GM23338 (cell line): ENCODE results near the gene LSM12. TPM values are rescaled to one million over a fixed set of nuclear protein-coding genes. Genes with fewer than 3 reads are reported as not detected.

Experiments used
- ATAC-seq: fragments of 200-7000 bp; cut with Tn5 transposase; 3 replicates; pipeline ENCODE4 v1.9.1; 2020
- DNase-seq: peaks from one replicate; pipeline ENCODE4 v3.0.0-alpha.2; 2015; ENCODE audit warnings: low spot score
- H2AFZ ChIP-seq: fragments of 200-600 bp; sonication (generic); 2 replicates; pipeline ENCODE4 v1.8.0; 2016; ENCODE audit warnings: antibody characterized with exemption, mild to moderate bottlenecking, moderate library complexity
- H3F3A ChIP-seq: fragments of 200-600 bp; sonication (generic); replicated peaks from 2 replicates; pipeline ENCODE4 v1.8.0; 2017; ENCODE audit warnings: antibody characterized with exemption, mixed run types, low read depth
- H3K27ac ChIP-seq: fragments of 200-600 bp; sonication (generic); 2 replicates; pipeline ENCODE4 v1.6.1; 2016; ENCODE audit warnings: low read depth
- H3K27me3 ChIP-seq: fragments of 200-600 bp; sonication (generic); 2 replicates; pipeline ENCODE4 v1.8.0; 2016; ENCODE audit warnings: mild to moderate bottlenecking, mixed run types, moderate library complexity; ENCODE audit not compliant: insufficient read depth
- H3K36me3 ChIP-seq: fragments of 200-600 bp; sonication (generic); 2 replicates; pipeline ENCODE4 v1.8.0; 2016; ENCODE audit warnings: mild to moderate bottlenecking; ENCODE audit not compliant: insufficient read depth
- H3K4me1 ChIP-seq: fragments of 200-600 bp; sonication (generic); 2 replicates; pipeline ENCODE4 v1.8.0; 2016; ENCODE audit warnings: mild to moderate bottlenecking, moderate library complexity; ENCODE audit not compliant: insufficient read depth
- H3K4me2 ChIP-seq: fragments of 200-600 bp; sonication (generic); 2 replicates; pipeline ENCODE4 v1.7.1; 2017; ENCODE audit warnings: mixed run types
- H3K4me3 ChIP-seq: fragments of 200-600 bp; sonication (generic); 2 replicates; pipeline ENCODE4 v1.6.1; 2016; ENCODE audit warnings: mixed run types
- H3K79me2 ChIP-seq: fragments of 200-600 bp; sonication (generic); replicated peaks from 2 replicates; pipeline ENCODE4 v1.8.0; 2017; ENCODE audit warnings: mild to moderate bottlenecking; ENCODE audit not compliant: insufficient read depth
- H3K9me2 ChIP-seq: fragments of 200-600 bp; sonication (generic); 2 replicates; pipeline ENCODE4 v1.8.0; 2017; ENCODE audit not compliant: insufficient read depth
- H4K20me1 ChIP-seq: fragments of 200-600 bp; sonication (generic); replicated peaks from 2 replicates; pipeline ENCODE4 v1.8.0; 2017; ENCODE audit warnings: mild to moderate bottlenecking; ENCODE audit not compliant: insufficient read depth
- H3K27ac Mint-ChIP-seq: 2 replicates; pipeline ENCODE4 v1.8.0; 2020; ENCODE audit warnings: inconsistent platforms, mild to moderate bottlenecking, moderate library complexity, mixed read lengths
- H3K27me3 Mint-ChIP-seq: 3 replicates; pipeline ENCODE4 v1.8.0; 2022; ENCODE audit warnings: low read depth, mild to moderate bottlenecking, moderate library complexity, mixed read lengths, inconsistent platforms; ENCODE audit not compliant: insufficient read depth, poor library complexity
- H3K36me3 Mint-ChIP-seq: 3 replicates; pipeline ENCODE4 v1.8.0; 2021; ENCODE audit warnings: low read depth, mild to moderate bottlenecking, inconsistent platforms, moderate library complexity, mixed read lengths
- H3K4me1 Mint-ChIP-seq: 3 replicates; pipeline ENCODE4 v1.8.0; 2020; ENCODE audit warnings: mild to moderate bottlenecking, inconsistent platforms, mixed read lengths
- H3K4me3 Mint-ChIP-seq: 3 replicates; pipeline ENCODE4 v1.8.0; 2021; ENCODE audit warnings: moderate library complexity, mild to moderate bottlenecking, inconsistent platforms, mixed read lengths
- H3K9me3 Mint-ChIP-seq: 3 replicates; pipeline ENCODE4 v1.8.0; 2020; ENCODE audit warnings: moderate library complexity, mild to moderate bottlenecking, inconsistent platforms, mixed read lengths
- CREB1 ChIP-seq: fragments of 250-450 bp; sonication (Bioruptor Pico); IDR thresholded peaks from 2 replicates; pipeline ENCODE4 v1.5.0; 2020; ENCODE audit warnings: low read depth, mild to moderate bottlenecking, moderate library complexity
- EZH2phosphoT487 ChIP-seq: fragments of 200-600 bp; sonication (generic); IDR thresholded peaks from one replicate; pipeline ENCODE4 v1.8.1; 2018; ENCODE audit warnings: antibody characterized with exemption; ENCODE audit not compliant: unreplicated experiment
- JUNB ChIP-seq: IDR thresholded peaks from one replicate; pipeline ENCODE4 v1.6.1; 2016; ENCODE audit warnings: antibody characterized with exemption; ENCODE audit not compliant: unreplicated experiment
- POLR2AphosphoS5 ChIP-seq: IDR thresholded peaks from 2 replicates; pipeline ENCODE4 v1.6.1; 2016; ENCODE audit warnings: antibody characterized with exemption, low read depth
- STAT1 ChIP-seq: IDR thresholded peaks from one replicate; pipeline ENCODE4 v1.6.1; 2016; ENCODE audit warnings: antibody characterized with exemption; ENCODE audit not compliant: unreplicated experiment
- long read RNA-seq: library from polyadenylated mRNA; unstranded; transcript quantifications from one replicate; pipeline ENCODE4 v2.0.0, GENCODE V29; 2020; ENCODE audit not compliant: unreplicated experiment
- polyA plus RNA-seq: library from polyadenylated mRNA; unstranded; fragments of >200 nt; fragmentation: Nextera tagmentation; extraction: Ambion mirVana; gene quantifications from 2 replicates; pipeline ENCODE4 v1.2.1, GENCODE V29; 2016
- total RNA-seq: library from RNA; depleted of rRNA; stranded (reverse); fragments of >200 nt; shearing (Covaris generic); gene quantifications from 2 replicates; pipeline ENCODE4 v1.2.3, GENCODE V29; 2014; rRNA removed
- TF ChIP-seq, protein P1 (sequence below): IDR thresholded peaks from 2 replicates; pipeline ENCODE4 v1.6.1; 2016; ENCODE audit warnings: antibody characterized with exemption
- TF ChIP-seq, protein P2 (sequence below): IDR thresholded peaks from one replicate; pipeline ENCODE4 v1.6.1; 2018; ENCODE audit warnings: antibody characterized with exemption; ENCODE audit not compliant: unreplicated experiment
- TF ChIP-seq, protein P3 (sequence below), 2 experiments: fragments of 200-600 bp in 1 of 2; sonication (generic) in 1 of 2; conservative IDR thresholded peaks; 2 replicates each; pipeline versions ENCODE4 v1.5.1 to v1.6.1; 2016 to 2017; ENCODE audit warnings: antibody characterized with exemption in 2 of 2, low read depth in 2 of 2, mild to moderate bottlenecking in 2 of 2, moderate library complexity in 1 of 2

LSM12 gene
- total RNA-seq (64.4 and 72.7 TPM in 2 replicates), polyA plus RNA-seq (226 and 241 TPM in 2 replicates)
- long read RNA-seq, transcript LSM12-201 (5 exons, 2,308 nt), result major isoform, 50 of 91 reads
- long read RNA-seq, partial matches to known transcripts, result 2 of 91 reads
- long read RNA-seq, other reads (novel, unspliced or antisense), result 38 of 91 reads

DNA sequence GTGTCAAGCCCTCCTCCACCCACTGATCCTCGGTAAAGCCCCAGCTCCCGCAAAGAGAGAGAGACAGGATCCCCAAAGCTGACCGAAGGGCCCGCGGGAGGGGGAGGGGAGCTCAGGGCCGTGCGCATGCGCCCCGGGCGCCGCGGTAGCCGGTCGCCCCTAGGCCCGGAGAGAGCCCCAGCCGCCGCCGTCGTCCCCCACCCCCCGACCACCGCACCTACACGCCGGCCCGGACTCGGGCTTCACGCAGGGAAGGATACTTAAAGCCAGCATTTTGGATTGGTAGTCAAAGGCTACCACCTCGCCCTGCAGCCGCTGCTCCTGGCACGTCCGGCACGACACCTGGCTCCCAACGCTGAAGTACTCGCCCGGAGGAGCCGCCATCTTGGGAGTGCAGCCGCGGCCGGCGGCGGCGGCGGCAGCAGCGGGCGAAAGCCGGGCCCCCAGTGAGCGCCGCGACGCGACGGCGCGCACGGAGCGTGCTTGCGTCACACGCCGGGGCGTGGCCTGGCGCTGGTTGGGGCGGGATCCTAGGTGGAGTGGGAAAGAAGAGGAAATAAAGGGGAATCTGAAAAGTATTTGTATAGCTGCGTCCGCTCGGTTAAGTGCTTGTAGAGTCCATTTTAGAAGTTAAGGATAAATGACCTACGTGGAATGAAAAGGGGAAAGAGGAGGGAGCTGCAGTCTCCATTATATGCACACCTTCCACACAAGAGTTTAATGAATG, at the start of gene LSM12:
LSM12 (minus strand) TSS at position 468 of the 727 bp plus-strand sequence; CDS start at position 384, 84 bp downstream.
- Mint-ChIP-seq H3K36me3 (peaks cover 35% of the 10 kb centered on the region), H3K27me3 (peaks cover 2% of the 10 kb centered on the region), H3K9me3 (no peaks in the 10 kb centered on the region; the same call in 2 of the 3 replicates), H3K27ac (peak within 1 kb of the TSS; percentile 96), H3K4me1 (peaks cover 28% of the 10 kb centered on the region), H3K4me3 (peak within 1 kb of the TSS; percentile 98)
- TF ChIP-seq JUNB (no peak), POLR2AphosphoS5 (peak; percentile 70), STAT1 (no peak), EZH2phosphoT487 (no peak), CREB1 (peak; percentile 83)
- TF ChIP-seq, protein P1, sequence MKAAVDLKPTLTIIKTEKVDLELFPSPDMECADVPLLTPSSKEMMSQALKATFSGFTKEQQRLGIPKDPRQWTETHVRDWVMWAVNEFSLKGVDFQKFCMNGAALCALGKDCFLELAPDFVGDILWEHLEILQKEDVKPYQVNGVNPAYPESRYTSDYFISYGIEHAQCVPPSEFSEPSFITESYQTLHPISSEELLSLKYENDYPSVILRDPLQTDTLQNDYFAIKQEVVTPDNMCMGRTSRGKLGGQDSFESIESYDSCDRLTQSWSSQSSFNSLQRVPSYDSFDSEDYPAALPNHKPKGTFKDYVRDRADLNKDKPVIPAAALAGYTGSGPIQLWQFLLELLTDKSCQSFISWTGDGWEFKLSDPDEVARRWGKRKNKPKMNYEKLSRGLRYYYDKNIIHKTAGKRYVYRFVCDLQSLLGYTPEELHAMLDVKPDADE, result no peak; the same call in 1 of the 2 replicates
- TF ChIP-seq, protein P2, sequence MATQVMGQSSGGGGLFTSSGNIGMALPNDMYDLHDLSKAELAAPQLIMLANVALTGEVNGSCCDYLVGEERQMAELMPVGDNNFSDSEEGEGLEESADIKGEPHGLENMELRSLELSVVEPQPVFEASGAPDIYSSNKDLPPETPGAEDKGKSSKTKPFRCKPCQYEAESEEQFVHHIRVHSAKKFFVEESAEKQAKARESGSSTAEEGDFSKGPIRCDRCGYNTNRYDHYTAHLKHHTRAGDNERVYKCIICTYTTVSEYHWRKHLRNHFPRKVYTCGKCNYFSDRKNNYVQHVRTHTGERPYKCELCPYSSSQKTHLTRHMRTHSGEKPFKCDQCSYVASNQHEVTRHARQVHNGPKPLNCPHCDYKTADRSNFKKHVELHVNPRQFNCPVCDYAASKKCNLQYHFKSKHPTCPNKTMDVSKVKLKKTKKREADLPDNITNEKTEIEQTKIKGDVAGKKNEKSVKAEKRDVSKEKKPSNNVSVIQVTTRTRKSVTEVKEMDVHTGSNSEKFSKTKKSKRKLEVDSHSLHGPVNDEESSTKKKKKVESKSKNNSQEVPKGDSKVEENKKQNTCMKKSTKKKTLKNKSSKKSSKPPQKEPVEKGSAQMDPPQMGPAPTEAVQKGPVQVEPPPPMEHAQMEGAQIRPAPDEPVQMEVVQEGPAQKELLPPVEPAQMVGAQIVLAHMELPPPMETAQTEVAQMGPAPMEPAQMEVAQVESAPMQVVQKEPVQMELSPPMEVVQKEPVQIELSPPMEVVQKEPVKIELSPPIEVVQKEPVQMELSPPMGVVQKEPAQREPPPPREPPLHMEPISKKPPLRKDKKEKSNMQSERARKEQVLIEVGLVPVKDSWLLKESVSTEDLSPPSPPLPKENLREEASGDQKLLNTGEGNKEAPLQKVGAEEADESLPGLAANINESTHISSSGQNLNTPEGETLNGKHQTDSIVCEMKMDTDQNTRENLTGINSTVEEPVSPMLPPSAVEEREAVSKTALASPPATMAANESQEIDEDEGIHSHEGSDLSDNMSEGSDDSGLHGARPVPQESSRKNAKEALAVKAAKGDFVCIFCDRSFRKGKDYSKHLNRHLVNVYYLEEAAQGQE, result no peak
- Histone ChIP-seq H3K4me3 (peak within 1 kb of the TSS; percentile 97), H3F3A (peaks cover 27% of the 10 kb centered on the region), H4K20me1 (peaks cover 28% of the 10 kb centered on the region), H3K36me3 (peaks cover 27% of the 10 kb centered on the region), H3K4me1 (peaks cover 25% of the 10 kb centered on the region), H3K9me2 (no peaks in the 10 kb centered on the region; the same call in 1 of the 2 replicates), H3K27ac (peak within 1 kb of the TSS; percentile 98), H3K27me3 (no peaks in the 10 kb centered on the region), H3K79me2 (peaks cover 54% of the 10 kb centered on the region), H3K4me2 (peak within 1 kb of the TSS; percentile 97), H2AFZ (peak within 1 kb of the TSS; percentile 84; the same call in 1 of the 2 replicates)
- DNase-seq (peak; percentile 95), ATAC-seq (peak; percentile 45)

DNA sequence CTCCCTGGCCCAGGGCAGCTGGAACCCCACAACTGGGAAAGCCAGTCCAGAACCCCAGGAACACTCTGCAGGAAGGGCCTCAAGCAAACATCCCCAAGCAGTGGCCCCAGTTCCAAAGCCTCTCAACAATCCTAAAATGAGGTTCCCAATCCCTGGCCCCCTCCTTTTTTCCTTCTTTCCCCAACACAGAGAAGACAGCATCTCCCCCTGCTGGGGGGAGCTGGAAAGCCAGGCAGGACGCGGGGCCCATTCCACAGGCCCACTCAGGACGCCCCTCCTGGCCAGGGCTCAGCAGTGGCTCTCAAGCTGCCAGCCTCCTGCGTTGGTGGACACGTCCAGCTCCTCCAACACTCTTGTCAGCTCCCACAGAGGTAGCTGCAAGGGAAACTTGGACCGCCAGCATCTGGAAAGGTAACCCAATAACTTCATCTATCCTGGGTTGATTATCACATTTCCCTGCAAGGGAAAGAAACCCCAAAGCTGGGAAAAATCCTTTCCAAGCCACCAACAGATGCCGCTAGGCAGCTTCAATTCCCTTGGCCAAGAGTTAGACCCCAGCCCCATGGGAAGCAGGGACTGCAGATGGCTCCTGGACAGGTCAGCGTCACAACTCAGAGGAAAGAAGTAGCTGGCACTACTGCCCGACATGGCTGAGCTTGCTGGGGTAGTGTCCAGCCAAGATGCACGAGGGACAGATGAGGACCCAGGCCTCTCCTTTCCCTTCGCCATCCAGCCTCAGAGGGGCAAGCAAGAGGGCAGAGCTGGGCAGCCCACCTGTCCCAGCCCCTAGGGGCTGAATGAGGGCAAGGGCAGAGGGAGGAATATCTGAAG, 49.3 kb upstream of the LSM12 start:
- H3K27ac ChIP-seq, result no peak overlapping the region

More for the DNA sequence above, 49.3 kb upstream of the LSM12 start:
- DNase-seq, result peak; percentile 80
- peaks cover 3% of the 10 kb centered on the region; the same call in 1 of the 3 replicates for H3K36me3 Mint-ChIP-seq
- peaks cover 7% of the 10 kb centered on the region for H3K27me3 Mint-ChIP-seq
- no peak overlapping the region for H3K4me2 ChIP-seq
- H3K4me3 Mint-ChIP-seq, result no peak overlapping the region
- H3K79me2 ChIP-seq, result peaks cover 27% of the 10 kb centered on the region
- no peak overlapping the region for H3K4me3 ChIP-seq
- no peaks in the 10 kb centered on the region for H3K27me3 ChIP-seq
- peaks cover 20% of the 10 kb centered on the region for H4K20me1 ChIP-seq
- ATAC-seq, result peak; percentile 12
- peak overlapping the region; percentile 23; the same call in 1 of the 2 replicates for H3K27ac Mint-ChIP-seq
- H3K4me1 Mint-ChIP-seq, result peaks cover 74% of the 10 kb centered on the region
- peaks cover 32% of the 10 kb centered on the region for H3K4me1 ChIP-seq
- TF ChIP-seq CREB1, result no peak
- TF ChIP-seq, protein P3, sequence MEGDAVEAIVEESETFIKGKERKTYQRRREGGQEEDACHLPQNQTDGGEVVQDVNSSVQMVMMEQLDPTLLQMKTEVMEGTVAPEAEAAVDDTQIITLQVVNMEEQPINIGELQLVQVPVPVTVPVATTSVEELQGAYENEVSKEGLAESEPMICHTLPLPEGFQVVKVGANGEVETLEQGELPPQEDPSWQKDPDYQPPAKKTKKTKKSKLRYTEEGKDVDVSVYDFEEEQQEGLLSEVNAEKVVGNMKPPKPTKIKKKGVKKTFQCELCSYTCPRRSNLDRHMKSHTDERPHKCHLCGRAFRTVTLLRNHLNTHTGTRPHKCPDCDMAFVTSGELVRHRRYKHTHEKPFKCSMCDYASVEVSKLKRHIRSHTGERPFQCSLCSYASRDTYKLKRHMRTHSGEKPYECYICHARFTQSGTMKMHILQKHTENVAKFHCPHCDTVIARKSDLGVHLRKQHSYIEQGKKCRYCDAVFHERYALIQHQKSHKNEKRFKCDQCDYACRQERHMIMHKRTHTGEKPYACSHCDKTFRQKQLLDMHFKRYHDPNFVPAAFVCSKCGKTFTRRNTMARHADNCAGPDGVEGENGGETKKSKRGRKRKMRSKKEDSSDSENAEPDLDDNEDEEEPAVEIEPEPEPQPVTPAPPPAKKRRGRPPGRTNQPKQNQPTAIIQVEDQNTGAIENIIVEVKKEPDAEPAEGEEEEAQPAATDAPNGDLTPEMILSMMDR (conservative IDR thresholded peaks at IDR 0.05; ENCODE audit: low read depth in 2 of 2), result peak; percentile 78 to 85
- peaks cover 17% of the 10 kb centered on the region; the same call in 1 of the 2 replicates for H3F3A ChIP-seq
- H3K9me3 Mint-ChIP-seq, result no peaks in the 10 kb centered on the region
- no peaks in the 10 kb centered on the region for H3K36me3 ChIP-seq
- no peak overlapping the region for H2AFZ ChIP-seq
- no peaks in the 10 kb centered on the region for H3K9me2 ChIP-seq
